HepG2 (cell line): ENCODE measurements around the gene NAT9. TPM values are rescaled to one million over a fixed set of nuclear protein-coding genes. Genes with fewer than 3 reads are reported as not detected.

Experiments
- ARID2 ChIP-seq: sonication (generic); formaldehyde crosslinking; IDR thresholded peaks from 2 replicates; pipeline ENCODE4 v1.8.1; 2022; ENCODE audit warnings: mild to moderate bottlenecking, missing genetic modification reagents, borderline replicate concordance
- ATF7-NPFF ChIP-seq: sonication (generic); formaldehyde crosslinking; IDR thresholded peaks from 2 replicates; pipeline ENCODE4 v1.8.1; 2023; ENCODE audit warnings: mild to moderate bottlenecking, low read depth, missing genetic modification reagents, moderate library complexity
- CBX2 ChIP-seq, 2 experiments: fragments of 200-600 bp in 1 of 2; sonication (generic); formaldehyde crosslinking in 1 of 2; IDR thresholded peaks; 2 replicates each; pipeline versions ENCODE4 v1.7.0 to v1.8.1; 2018 to 2022; ENCODE audit warnings: low read depth in 2 of 2, low read length in 1 of 2, mild to moderate bottlenecking in 1 of 2, missing genetic modification reagents in 1 of 2
- CEBPB ChIP-seq: IDR thresholded peaks from 2 replicates; pipeline ENCODE4 v1.6.1; 2011; ENCODE audit warnings: low read depth, low read length, improper control_type of control experiment, borderline replicate concordance
- DR1 ChIP-seq: sonication (generic); formaldehyde crosslinking; IDR thresholded peaks from 2 replicates; pipeline ENCODE4 v1.8.0; 2021; ENCODE audit warnings: mild to moderate bottlenecking, missing genetic modification reagents, inconsistent platforms
- KMT2B ChIP-seq: IDR thresholded peaks from 2 replicates; pipeline ENCODE4 v1.6.1; 2016; ENCODE audit warnings: missing genetic modification reagents, missing compliant biosample characterization
- MIER2 ChIP-seq: IDR thresholded peaks from 2 replicates; pipeline ENCODE4 v1.6.1; 2016; ENCODE audit warnings: missing biosample characterization, missing genetic modification reagents
- MXI1 ChIP-seq: IDR thresholded peaks from 3 replicates; pipeline ENCODE4 v1.6.1; 2012; ENCODE audit warnings: low read depth, low read length, inconsistent platforms, borderline replicate concordance
- MYNN ChIP-seq: sonication (generic); formaldehyde crosslinking; IDR thresholded peaks from 2 replicates; pipeline ENCODE4 v1.4.0; 2020; ENCODE audit warnings: mild to moderate bottlenecking, low read depth, missing genetic modification reagents
- MZF1 ChIP-seq: sonication (generic); formaldehyde crosslinking; IDR thresholded peaks from 2 replicates; pipeline ENCODE4 v1.8.1; 2023; ENCODE audit warnings: mild to moderate bottlenecking, missing genetic modification reagents, borderline replicate concordance
- NRL ChIP-seq: sonication (generic); formaldehyde crosslinking; IDR thresholded peaks from 2 replicates; pipeline ENCODE4 v1.5.0; 2020; ENCODE audit warnings: missing genetic modification reagents, mild to moderate bottlenecking, moderate library complexity, borderline replicate concordance
- PCBP1 ChIP-seq: fragments of 200-400 bp; formaldehyde crosslinking; IDR thresholded peaks from 2 replicates; pipeline ENCODE4 v1.6.1; 2017; ENCODE audit warnings: mild to moderate bottlenecking, low read depth, low read length, borderline replicate concordance
- RBAK ChIP-seq: sonication (generic); formaldehyde crosslinking; IDR thresholded peaks from 2 replicates; pipeline ENCODE4 v1.5.1; 2020; ENCODE audit warnings: mild to moderate bottlenecking, missing genetic modification reagents
- TBP ChIP-seq: sonication (generic); formaldehyde crosslinking; IDR thresholded peaks from 2 replicates; pipeline ENCODE4 v1.5.0; 2020; ENCODE audit warnings: missing genetic modification reagents
- WIZ ChIP-seq: sonication (generic); formaldehyde crosslinking; IDR thresholded peaks from 2 replicates; pipeline ENCODE4 v1.5.1; 2020; ENCODE audit warnings: mild to moderate bottlenecking, missing genetic modification reagents
- XRCC5 ChIP-seq: fragments of 200-400 bp; formaldehyde crosslinking; optimal IDR thresholded peaks from 2 replicates; pipeline ENCODE3; 2017; ENCODE audit warnings: mild to moderate bottlenecking, low read length
- ZBTB26 ChIP-seq: IDR thresholded peaks from 2 replicates; pipeline ENCODE4 v1.6.1; 2016; ENCODE audit warnings: missing compliant biosample characterization, missing genetic modification reagents, borderline replicate concordance
- ZC3H4 ChIP-seq: sonication (generic); formaldehyde crosslinking; IDR thresholded peaks from 2 replicates; pipeline ENCODE4 v1.4.0; 2020; ENCODE audit warnings: missing genetic modification reagents, borderline replicate concordance
- ZNF33B ChIP-seq: sonication (generic); formaldehyde crosslinking; IDR thresholded peaks from 2 replicates; pipeline ENCODE4 v1.5.1; 2020; ENCODE audit warnings: mild to moderate bottlenecking, missing genetic modification reagents
- ZNF512B ChIP-seq: sonication (generic); formaldehyde crosslinking; IDR thresholded peaks from 2 replicates; pipeline ENCODE4 v1.5.1; 2020; ENCODE audit warnings: missing genetic modification reagents, mild to moderate bottlenecking, borderline replicate concordance
- ZNF552 ChIP-seq: sonication (generic); formaldehyde crosslinking; IDR thresholded peaks from 2 replicates; pipeline ENCODE4 v1.9.0; 2022; ENCODE audit warnings: missing genetic modification reagents, mild to moderate bottlenecking, borderline replicate concordance
- ZNF569 ChIP-seq: sonication (generic); formaldehyde crosslinking; IDR thresholded peaks from 2 replicates; pipeline ENCODE4 v1.5.0; 2020; ENCODE audit warnings: mild to moderate bottlenecking, missing genetic modification reagents, moderate library complexity, borderline replicate concordance
- ZNF724P ChIP-seq: sonication (generic); formaldehyde crosslinking; IDR thresholded peaks from 2 replicates; pipeline ENCODE4 v1.8.0; 2022; ENCODE audit warnings: missing genetic modification reagents, borderline replicate concordance
- polyA plus RNA-seq, 8 experiments: library from polyadenylated mRNA; depleted of rRNA in 3 of 8; stranded (reverse) in 7 of 8; unstranded in 1 of 8; fragments of >200 nt; fragmentation: Illumina TruSeq in 4 of 8; extraction: Trizol in 4 of 8; gene quantifications; 2 replicates each; pipeline versions ENCODE4 v1.2.1 to v1.2.3, GENCODE V29; 2011 to 2016; ENCODE audit warnings: low read depth in 4 of 8, missing spikeins in 1 of 8, mixed read lengths in 1 of 8; ENCODE audit not compliant: insufficient read depth in 1 of 8
- total RNA-seq, 5 experiments: library from RNA; depleted of rRNA; stranded (reverse); fragments of >200 nt; fragmentation: Illumina TruSeq; extraction: Trizol; gene quantifications; 2 replicates each; pipeline ENCODE4 v1.2.3, GENCODE V29; 2016; ENCODE audit warnings: low read depth in 1 of 5
- TF ChIP-seq, protein P1 (sequence below): sonication (generic); formaldehyde crosslinking; IDR thresholded peaks from 2 replicates; pipeline ENCODE4 v1.8.1; 2023; ENCODE audit warnings: mild to moderate bottlenecking, missing genetic modification reagents, borderline replicate concordance
- TF ChIP-seq, protein P2 (sequence below): sonication (generic); formaldehyde crosslinking; IDR thresholded peaks from 2 replicates; pipeline ENCODE4 v1.4.0; 2020; ENCODE audit warnings: mild to moderate bottlenecking, missing genetic modification reagents

The NAT9 gene
- total and polyA plus RNA-seq, 2 of the 13 experiments (the other 11 are each of a cell fraction or from before 2014, with no cell fraction given): 39.7 to 44.2 TPM

- TF ChIP-seq, protein P1, sequence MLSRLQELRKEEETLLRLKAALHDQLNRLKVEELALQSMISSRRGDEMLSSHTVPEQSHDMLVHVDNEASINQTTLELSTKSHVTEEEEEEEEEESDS (CRISPR knock-in tag): no peak
- TF ChIP-seq MZF1 (CRISPR knock-in tag) (0 out of 2 replicates have a peak, but pooled peaks have one; percentile 25), PCBP1 (no peak), ZBTB26 (CRISPR knock-in tag) (no peak), MYNN (CRISPR knock-in tag) (no peak), WIZ (CRISPR knock-in tag) (0 out of 2 replicates have a peak, but pooled peaks have one; percentile 52), TBP (CRISPR knock-in tag) (no peak), ZNF552 (CRISPR knock-in tag) (no peak), KMT2B (CRISPR knock-in tag) (no peak), MXI1 (no peak), NRL (CRISPR knock-in tag) (no peak), ZNF33B (no peak), ZNF724P (CRISPR knock-in tag) (peak; percentile 23; the same call in 1 of the 2 replicates), XRCC5 (peak; percentile 31), ZNF569 (CRISPR knock-in tag) (no peak), CEBPB (no peak), MIER2 (no peak), ARID2 (no peak), RBAK (CRISPR knock-in tag) (peak; percentile 56; the same call in 1 of the 2 replicates), CBX2 (IDR thresholded peaks at IDR 0.05; ENCODE audit: low read depth, low read length) (no peak), CBX2 (CRISPR knock-in tag; IDR thresholded peaks at IDR 0.05; ENCODE audit: low read depth) (no peak), ZNF512B (CRISPR knock-in tag) (no peak), DR1 (CRISPR knock-in tag) (no peak), ZC3H4 (CRISPR knock-in tag) (no peak), ATF7-NPFF (0 out of 2 replicates have a peak, but pooled peaks have one; percentile 31)
- TF ChIP-seq, protein P2, sequence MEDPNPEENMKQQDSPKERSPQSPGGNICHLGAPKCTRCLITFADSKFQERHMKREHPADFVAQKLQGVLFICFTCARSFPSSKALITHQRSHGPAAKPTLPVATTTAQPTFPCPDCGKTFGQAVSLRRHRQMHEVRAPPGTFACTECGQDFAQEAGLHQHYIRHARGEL (CRISPR knock-in tag): no peak
Measured at GRCh38 chr17:74737299-74738050, 38.7 kb downstream of the NAT9 start (continued).
